NCI-H226 (cell line): Measurements from ENCODE around the gene PITRM1.
"Not testable (repeated sequence)": the region's sequence is repeated elsewhere in the genome, so short reads cannot be mapped to it uniquely, and the experiment has no call there.

Experiments
- DNase-seq: peaks from one replicate; pipeline ENCODE4 v3.0.0-alpha.2; 2015

Gene PITRM1, protein sequence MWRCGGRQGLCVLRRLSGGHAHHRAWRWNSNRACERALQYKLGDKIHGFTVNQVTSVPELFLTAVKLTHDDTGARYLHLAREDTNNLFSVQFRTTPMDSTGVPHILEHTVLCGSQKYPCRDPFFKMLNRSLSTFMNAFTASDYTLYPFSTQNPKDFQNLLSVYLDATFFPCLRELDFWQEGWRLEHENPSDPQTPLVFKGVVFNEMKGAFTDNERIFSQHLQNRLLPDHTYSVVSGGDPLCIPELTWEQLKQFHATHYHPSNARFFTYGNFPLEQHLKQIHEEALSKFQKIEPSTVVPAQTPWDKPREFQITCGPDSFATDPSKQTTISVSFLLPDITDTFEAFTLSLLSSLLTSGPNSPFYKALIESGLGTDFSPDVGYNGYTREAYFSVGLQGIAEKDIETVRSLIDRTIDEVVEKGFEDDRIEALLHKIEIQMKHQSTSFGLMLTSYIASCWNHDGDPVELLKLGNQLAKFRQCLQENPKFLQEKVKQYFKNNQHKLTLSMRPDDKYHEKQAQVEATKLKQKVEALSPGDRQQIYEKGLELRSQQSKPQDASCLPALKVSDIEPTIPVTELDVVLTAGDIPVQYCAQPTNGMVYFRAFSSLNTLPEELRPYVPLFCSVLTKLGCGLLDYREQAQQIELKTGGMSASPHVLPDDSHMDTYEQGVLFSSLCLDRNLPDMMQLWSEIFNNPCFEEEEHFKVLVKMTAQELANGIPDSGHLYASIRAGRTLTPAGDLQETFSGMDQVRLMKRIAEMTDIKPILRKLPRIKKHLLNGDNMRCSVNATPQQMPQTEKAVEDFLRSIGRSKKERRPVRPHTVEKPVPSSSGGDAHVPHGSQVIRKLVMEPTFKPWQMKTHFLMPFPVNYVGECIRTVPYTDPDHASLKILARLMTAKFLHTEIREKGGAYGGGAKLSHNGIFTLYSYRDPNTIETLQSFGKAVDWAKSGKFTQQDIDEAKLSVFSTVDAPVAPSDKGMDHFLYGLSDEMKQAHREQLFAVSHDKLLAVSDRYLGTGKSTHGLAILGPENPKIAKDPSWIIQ

DNA sequence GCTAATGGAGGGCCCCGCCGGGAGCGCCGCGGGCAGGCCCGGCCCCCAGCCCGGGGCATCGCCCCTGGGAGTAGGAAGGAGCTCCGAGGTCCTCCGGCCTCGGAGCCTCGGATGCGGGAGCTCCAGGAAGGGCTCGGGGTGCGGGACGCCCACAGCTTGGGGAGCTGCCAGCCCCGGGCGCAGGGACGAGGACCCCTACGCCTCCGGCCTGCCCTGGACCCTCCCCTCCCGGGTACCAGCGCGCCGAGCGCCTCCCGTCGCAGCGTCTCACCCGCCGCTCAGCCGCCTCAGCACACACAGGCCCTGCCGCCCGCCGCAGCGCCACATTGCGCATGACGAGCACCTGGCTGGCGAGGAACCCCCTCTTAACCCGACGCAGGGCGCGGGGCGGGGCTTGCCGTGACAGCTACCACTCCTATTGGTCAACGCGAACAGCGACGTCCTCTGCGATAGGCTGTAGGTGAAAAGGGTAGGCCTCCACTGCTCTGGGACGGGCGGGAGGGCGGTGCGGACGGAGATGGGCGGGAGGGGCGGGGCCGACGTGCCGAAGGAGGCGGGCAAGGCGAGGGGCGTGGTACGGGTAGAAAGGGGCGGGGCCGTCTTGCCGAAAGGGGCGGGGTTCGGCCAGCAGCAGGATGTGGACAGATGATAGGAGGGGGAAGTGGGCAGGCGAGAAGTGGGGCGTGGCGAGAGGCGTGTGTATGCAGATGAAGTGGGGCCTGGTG, at the start of gene PITRM1:
PITRM1 (minus strand) TSS at position 337 of the 725 bp plus-strand sequence; CDS start at position 327, 10 bp downstream.
- DNase-seq: peak; percentile 89

DNA sequence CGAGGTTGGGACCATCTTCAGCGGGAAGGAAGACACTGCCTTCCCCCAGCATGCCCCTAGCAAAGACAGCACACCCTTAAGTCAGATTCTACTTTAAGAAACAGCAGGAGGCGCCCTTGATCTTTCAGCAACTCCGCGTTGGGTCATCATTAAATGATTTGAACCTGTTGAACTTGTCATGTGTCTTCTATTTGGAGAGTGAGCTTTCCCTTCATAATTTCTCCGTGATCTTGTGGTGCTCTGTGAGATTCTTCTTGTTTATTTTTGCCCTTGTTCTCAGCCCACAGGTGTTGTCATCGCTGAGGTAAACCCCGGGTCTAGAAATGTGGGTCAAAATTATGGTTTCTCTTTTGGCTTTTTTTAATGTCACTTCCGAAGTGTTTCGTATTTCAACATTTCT, 49.5 kb upstream of the PITRM1 start:
- DNase-seq: no peak

DNA sequence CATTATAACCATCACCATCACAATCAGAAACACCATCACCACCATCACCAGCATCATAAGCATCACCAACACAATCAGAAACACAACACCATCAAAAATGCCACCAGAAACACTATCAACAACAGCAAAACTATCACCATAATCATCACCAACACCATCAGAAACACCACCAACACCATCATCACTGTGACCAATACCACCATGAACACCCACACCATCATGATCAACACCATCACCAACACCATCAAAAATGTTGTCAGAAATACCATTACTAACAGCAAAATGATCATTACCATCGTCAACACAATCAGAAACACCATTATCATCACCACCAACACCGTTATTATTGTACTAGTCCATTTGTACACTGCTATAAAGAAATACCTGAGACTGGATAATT, 49.0 kb upstream of the PITRM1 start:
- not testable (repeated sequence) for DNase-seq

DNA sequence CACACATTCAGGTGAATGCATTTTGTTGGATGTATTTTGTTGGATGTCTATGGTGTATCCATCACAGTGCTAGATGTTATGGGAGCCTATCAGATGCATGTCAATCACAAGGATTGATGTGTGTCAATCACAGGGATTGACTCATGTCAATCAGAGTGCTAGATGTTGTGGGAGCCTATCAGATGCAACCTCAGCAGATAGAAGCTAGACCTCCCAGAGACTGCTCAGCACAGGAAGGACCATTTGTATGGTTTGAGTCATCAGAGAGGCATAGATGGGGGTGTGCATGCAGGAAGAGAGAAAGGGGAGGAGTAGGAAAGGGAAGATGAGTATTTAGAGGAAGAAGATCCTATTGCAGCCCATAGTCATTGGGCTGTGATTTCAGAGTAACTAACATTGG, 48.3 kb upstream of the PITRM1 start:
- peak; percentile 55 for DNase-seq

DNA sequence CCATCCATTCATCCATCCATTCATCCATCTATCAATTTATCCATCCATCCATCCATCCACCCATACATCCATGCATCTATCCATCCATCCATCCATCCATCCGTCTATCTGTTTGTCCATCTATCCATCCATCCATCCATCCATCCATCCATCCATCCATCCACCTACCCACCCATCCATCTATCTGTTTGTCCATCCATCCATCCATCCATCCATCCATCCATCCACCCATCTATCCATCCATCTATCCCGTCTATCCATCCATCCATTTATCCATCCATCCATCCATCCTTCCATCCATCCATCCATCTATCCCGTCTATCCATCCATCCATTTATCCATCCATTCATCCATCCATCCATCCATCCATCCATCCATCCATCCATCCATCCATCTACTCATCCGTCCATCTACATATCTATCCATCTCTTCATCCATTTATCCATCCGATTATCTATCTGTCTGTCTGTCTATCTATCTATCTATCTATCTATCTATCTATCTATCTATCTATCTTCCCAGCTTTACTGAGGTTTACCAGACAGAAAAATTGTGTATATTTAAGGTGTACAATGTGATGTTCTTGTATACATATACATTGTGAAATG, 46.5 kb upstream of the PITRM1 start:
- not testable (repeated sequence) for DNase-seq

DNA sequence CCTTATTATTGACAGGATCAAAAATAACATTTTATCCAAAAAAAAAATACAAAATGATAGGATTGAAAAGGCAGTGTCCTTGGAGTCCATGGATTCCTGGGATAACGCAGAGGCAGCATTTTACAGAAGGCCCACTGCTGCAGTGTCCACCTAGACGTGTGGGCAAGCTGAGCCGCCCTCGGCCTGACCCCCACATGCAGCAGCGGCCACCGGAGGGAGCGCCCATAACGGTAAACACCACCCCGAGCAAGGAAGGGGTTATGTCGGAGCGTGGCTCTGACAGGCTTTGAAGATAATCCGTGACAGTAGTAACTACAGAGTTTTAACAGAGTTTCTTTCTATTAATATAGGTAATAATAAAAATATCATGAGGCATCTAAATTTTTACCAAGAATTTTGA, 45.3 kb upstream of the PITRM1 start:
- DNase-seq: no peak

DNA sequence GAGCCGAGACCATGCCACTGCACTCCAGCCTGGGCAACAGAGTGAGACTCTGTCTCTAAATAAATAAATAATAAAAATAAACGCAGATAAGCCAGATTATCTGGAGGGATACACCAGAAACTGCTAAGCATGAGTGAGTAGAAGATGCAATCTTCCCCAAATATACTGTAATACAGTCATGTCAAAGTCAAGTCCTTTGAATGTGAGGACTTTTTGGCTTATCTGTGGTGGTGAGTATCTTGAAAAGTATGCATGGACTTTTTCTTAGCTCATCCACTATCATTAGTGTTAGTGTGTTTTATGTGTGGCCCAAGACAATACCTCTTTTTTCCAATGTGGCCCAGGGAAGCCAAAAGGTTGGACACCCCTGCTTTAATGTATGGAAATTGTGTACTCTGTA, 44.7 kb upstream of the PITRM1 start:
- peak; percentile 59 for DNase-seq

DNA sequence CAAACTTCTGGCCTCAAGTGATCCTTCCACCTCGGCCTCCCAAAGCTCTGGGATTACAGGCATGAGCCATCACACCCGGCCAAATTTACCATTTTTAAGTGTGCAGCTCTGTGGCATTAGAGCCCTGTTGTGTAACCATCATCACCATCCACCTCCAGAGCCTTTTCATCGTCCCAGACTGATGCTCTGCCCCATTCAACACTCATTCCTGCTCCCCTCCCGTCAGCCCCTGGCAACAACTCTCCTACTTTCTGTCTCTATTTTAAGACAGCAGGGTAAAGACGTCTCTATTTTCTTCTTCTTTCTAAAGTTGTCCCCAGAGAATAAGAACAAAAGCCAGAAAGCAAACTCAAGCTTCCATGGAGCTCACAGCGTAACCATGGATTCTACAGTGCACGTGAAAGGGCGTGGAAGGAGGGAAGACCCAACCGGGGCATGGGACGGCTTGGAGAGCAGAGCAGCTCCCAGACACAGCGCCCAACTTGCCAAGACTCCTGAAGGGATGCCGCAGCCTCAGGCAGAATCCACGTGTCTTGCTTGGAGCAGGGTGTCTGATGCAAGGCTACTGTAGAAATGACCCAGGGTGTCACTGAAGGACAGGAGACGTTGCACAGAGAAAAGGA, 42.7 kb upstream of the PITRM1 start:
- no peak for DNase-seq

DNA sequence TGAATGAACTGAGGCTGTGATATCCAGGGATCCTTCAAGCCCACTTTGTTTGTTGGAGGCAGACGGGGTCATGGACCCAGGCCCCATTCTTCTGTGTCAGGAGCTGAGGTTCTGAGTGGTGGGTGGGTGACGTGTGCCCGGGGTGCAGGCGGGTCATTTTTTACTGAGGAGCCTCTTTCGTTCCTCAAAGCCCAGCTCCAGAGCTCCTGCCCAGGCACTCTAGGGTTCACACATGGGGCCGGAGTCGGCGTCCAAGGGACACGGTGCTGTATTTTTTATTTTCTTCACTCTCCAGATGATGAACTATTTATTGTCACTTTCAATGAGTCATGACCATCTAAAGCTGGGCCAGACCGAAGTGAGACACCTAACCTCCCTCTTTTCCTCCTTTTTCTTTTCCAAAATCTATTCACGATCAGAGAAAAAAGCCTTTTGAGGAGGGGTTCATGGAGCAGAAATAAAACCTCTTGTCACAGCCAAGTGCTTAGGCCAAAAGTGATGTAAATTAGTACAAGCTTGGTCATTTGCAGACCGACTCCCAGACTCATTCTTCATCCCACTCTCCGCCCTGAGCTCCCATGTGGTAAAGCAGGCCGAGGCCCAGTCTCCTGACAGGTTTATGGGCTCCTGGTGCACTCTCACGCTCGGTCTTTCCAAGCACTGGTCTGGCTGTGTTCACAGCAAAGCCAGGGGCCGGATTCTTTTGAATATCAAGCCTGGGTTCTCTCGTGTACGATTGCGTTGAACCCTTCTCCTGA, 41.4 kb upstream of the PITRM1 start:
- no peak for DNase-seq

DNA sequence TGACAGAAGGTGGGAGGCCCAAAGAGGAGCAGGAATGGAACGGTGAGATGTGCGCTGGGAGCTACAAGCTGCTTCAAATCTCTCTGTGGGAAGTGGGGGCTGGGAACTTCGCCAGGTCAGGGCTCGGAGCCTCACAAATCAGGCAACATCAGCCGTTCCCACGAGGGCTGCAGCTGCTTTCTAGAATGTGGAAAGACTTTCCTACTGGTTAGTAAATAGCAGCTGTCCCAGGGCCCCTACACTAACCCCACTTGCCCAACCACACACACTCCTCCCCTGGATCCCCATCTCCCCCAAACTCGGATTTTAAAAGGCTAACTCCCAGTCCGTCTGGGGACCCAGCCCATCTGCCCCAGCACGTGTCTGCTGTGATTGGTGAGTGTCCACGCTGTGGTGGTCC, 40.6 kb upstream of the PITRM1 start:
- no peak for DNase-seq

DNA sequence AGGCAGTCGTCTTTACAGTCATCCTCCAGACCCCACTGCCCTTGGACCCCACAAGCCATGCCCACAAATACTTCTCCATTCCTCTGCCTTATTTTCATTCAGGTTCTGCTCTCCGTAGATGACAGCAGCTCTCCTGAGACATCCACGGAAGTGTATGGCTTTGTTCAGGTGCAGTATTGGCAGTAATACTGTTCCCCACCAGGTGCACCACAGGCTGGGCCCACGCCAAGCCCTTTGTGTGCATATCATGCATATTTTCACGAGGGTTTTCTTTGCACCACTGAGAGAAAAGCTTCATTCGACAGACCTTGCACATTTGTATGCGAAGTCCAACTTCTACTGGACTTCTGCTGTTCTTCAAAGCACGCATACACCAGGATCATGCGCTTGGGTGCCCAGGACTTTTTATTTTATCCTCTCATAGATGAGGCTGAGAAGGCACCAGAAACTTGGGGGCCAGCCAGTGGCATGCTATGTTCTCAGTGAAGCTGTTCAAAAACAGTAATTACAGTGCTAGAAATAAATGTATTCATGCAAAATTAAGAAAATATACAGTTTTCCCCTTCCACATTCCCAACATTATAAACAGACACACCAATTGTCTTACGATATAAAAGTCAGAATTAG, 37.8 kb upstream of the PITRM1 start:
- no peak for DNase-seq

DNA sequence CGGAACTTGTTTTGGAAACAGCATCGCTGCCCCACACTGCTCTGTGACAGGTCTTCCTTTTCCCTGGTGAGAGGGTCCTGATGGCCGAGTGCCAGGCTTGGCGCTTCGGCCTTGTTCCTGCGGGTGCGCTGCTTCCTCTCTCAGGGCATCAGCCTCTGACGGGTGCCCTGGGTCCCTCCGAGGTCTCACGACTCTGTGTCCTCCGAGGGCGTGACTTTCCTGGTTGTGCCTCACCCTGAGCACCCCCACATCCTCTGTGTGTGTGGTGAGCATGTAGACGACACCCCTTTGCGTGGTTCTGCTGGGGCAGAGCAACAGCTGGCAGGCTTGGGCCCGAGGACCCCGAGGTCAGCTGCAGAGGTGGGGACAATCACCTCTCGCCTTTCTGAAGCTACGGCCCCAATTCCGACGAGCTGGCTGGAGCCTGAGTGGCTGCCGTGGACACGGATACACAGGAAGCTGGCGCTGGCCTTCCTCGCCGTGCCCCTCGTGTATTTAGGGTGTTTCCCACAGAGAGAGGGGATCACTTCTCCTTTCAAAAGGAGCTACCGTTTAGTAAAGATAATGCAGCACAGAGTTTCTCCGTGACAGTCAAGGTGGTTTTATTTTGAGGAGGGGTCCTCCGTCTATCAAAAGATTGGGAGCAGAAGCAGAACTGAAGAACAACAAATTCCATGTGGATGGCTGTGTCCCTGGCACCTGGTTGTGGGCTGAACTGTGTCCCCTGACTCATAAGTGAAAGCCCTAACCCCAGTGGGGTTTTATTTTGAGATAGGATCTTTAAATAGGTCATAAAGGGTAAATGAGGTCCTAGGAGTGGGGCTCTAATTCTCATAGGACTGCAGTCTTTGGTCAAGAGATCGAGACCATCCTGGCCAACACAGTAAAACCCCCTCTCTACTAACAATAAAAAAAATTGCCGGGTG, 36.2 kb upstream of the PITRM1 start:
- no peak for DNase-seq

DNA sequence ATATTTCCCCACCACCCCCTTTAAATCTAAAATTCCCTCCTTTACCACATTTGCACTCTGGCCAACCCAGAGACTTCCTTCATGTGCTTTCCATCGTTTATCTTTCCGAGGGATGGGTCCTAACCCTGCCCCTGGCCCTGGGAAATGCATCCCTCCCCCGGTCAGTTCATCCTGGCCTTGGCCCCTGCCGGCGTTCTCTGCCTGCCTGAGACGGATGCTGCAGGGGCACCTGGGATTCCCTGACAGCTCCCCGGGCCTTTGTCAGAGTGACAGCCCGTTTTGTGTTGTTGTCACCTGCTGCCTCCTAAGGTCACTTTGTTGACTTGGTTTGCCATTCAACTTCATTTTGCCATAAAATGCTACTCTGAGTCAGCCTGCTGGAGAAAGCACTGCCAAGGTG, 34.8 kb upstream of the PITRM1 start:
- DNase-seq: no peak

DNA sequence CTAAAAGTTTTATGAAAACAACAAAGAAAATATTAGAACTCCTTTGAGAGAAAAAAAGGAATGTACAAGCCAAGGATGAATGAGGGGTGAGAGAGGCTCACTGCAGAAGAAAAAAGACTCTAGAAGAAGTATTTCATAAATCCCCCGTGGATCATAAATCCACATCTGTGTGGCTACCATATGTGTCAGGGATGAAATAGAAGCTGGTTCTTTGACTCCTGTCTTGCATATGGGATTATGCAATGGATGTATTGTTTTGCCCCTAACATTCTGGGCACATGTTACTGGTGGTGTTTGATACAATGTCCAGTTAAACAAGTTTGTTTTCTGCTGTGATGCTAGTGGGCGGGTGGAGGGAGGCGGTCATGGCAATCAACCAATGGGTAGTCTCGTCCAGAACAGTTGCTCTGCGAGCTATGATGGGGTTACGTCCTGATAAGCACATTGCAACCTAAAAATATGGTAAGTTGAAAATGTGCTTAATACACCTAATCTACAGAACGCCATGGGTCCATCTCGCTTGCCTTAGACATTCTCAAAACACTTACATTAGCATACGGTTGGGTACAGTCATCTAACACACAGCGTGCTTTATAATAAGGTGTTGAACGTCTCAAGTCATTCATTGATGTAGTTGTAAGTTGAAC, 34.1 kb upstream of the PITRM1 start:
- no peak for DNase-seq

DNA sequence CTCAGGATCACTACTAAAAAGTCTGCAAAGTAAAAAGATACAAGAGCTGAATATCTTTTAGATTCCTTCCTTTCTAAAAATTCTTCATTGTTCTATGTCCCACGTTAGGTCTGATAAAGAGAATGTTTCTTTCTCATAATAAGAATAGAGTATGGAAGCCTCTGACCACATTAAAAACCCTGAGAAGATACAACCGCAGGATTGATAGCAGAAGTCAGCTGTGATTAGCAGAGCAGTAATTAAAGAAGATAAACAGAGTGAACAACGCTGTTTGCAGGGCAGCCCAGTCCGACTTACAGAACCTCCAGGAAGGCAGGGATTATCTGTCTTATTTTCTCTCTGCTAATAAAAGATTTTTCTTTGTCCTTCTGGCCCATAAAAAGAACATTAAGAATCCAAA, 31.4 kb upstream of the PITRM1 start:
- DNase-seq: no peak

DNA sequence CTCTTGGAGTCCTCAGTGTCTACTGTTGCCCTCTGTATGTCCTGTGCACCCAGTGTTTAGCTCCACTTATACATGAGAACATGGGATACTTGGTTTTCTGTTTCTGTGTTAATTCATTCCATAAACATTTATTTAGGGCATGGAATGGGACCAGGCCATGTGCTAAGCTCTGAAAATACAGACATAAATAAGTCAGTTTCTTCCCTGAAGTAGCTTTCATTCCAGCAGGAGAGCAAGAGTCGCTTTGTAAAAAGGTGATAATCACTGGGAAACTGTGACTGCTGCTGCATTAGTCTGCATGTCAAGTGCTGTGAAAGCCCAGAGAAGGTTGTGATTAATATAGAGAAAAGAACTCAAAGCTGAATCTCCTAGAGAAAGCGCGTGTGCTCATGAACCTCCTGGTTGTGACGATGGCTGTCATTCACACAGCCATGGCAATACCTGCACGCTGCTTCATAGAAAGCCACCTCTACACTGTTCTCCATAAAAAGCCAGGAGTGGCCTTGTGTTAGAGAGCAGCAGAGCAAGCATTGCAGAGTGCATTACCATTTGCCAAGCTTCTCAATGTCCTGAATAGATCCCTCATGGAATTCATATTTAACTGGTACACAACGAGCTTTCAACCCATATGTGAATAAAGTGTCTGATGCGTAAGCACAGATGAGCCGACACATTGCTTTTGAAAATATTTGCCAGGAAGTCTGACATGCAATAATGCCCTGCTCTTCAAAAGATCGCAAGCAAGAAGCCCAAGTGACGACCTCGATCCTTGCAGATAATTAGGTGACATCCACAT, 30.6 kb upstream of the PITRM1 start:
- DNase-seq: no peak

DNA sequence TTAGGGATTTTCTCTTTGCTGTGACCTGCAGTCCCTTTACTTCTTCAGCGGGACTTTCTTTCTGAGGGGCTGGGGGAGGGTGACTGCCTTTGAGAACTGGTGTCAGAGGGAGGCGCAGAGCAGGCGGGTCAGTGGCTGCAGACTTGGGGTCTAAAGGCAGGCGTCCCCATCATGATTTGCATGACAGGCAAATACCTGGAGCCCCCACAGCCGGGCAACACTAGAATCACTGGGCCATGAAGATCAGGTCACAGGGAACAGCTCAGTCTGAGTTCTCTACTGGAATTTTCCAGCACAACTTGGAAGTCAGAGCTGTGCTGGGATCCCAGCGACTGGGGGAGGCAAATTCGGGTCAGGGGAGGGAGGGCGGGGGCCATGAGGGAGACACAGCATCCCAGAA, 29.2 kb upstream of the PITRM1 start:
- no peak for DNase-seq

DNA sequence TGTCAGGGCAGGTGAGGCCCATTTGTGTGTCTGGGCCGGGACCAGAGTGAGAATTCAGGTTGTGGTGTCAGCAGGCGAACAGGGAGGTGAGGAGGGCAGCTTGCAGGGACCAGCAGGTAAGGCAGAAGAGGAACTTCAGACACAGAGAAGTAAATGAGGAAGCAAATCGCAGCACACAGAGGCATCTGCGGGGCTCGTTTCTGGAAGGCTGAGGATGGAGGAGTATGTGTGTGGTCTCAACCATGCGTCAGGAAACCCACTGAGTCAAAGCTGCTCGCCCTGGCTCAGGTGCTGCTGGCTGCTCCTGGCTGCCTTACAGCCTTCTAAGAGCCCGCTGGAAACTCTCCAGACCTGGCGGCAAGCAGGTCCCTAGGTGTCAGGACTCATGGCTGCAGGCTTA, 26.9 kb upstream of the PITRM1 start:
- no peak for DNase-seq
